HepG2 (cell line): ENCODE results near the gene CAMKV. TPM values are rescaled to one million over a fixed set of nuclear protein-coding genes. Genes with fewer than 3 reads are reported as not detected.

Source experiments
- FOSL2 ChIP-seq: sonication (generic); formaldehyde crosslinking; IDR thresholded peaks from 2 replicates; pipeline ENCODE4 v1.4.0; 2020; ENCODE audit warnings: missing genetic modification reagents
- FOXK2 ChIP-seq: fragments of 450-650 bp; IDR thresholded peaks from 2 replicates; pipeline ENCODE4 v1.6.1; 2016
- HDAC1 ChIP-seq: sonication (generic); formaldehyde crosslinking; IDR thresholded peaks from 2 replicates; pipeline ENCODE4 v1.5.1; 2020; ENCODE audit warnings: mild to moderate bottlenecking, missing genetic modification reagents
- JARID2 ChIP-seq: sonication (generic); formaldehyde crosslinking; IDR thresholded peaks from 2 replicates; pipeline ENCODE4 v1.8.1; 2023; ENCODE audit warnings: missing genetic modification reagents, inconsistent platforms; ENCODE audit not compliant: insufficient replicate concordance
- KDM5A ChIP-seq: fragments of 200-600 bp; sonication (generic); IDR thresholded peaks from 2 replicates; pipeline ENCODE4 v1.7.0; 2018; ENCODE audit warnings: antibody characterized with exemption, mild to moderate bottlenecking, low read length, borderline replicate concordance
- POLR2AphosphoS2 ChIP-seq: IDR thresholded peaks from 2 replicates; pipeline ENCODE4 v1.6.1; 2011; ENCODE audit warnings: low read depth, low read length, improper control_type of control experiment
- STAG1 ChIP-seq: sonication (generic); formaldehyde crosslinking; IDR thresholded peaks from 2 replicates; pipeline ENCODE4 v1.4.0; 2020; ENCODE audit warnings: missing genetic modification reagents
- polyA plus RNA-seq, 8 experiments: library from polyadenylated mRNA; depleted of rRNA in 3 of 8; stranded (reverse) in 7 of 8; unstranded in 1 of 8; fragments of >200 nt; fragmentation: Illumina TruSeq in 4 of 8; extraction: Trizol in 4 of 8; gene quantifications; 2 replicates each; pipeline versions ENCODE4 v1.2.1 to v1.2.3, GENCODE V29; 2011 to 2016; ENCODE audit warnings: low read depth in 4 of 8, missing spikeins in 1 of 8, mixed read lengths in 1 of 8; ENCODE audit not compliant: insufficient read depth in 1 of 8
- total RNA-seq, 5 experiments: library from RNA; depleted of rRNA; stranded (reverse); fragments of >200 nt; fragmentation: Illumina TruSeq; extraction: Trizol; gene quantifications; 2 replicates each; pipeline ENCODE4 v1.2.3, GENCODE V29; 2016; ENCODE audit warnings: low read depth in 1 of 5
- TF ChIP-seq, protein P1 (sequence below): sonication (generic); formaldehyde crosslinking; IDR thresholded peaks from 2 replicates; pipeline ENCODE4 v1.5.0; 2020; ENCODE audit warnings: mild to moderate bottlenecking, missing genetic modification reagents, borderline replicate concordance
- TF ChIP-seq, protein P2 (sequence below): sonication (generic); formaldehyde crosslinking; IDR thresholded peaks from 2 replicates; pipeline ENCODE4 v1.5.1; 2020; ENCODE audit warnings: mild to moderate bottlenecking, missing genetic modification reagents, moderate library complexity
- TF ChIP-seq, protein P3 (sequence below), 2 experiments: IDR thresholded peaks; 2 replicates each; pipeline ENCODE4 v1.6.1; 2011 to 2012; ENCODE audit warnings: low read length in 2 of 2, borderline replicate concordance in 1 of 2, low read depth in 1 of 2, mild to moderate bottlenecking in 1 of 2, moderate library complexity in 1 of 2
- TF ChIP-seq, protein P4 (sequence below): sonication (generic); formaldehyde crosslinking; IDR thresholded peaks from 2 replicates; pipeline ENCODE4 v1.8.0; 2022; ENCODE audit warnings: missing genetic modification reagents, mild to moderate bottlenecking, inconsistent platforms, borderline replicate concordance
- TF ChIP-seq, protein P5 (sequence below): sonication (generic); formaldehyde crosslinking; IDR thresholded peaks from 2 replicates; pipeline ENCODE4 v1.5.0; 2020; ENCODE audit warnings: mild to moderate bottlenecking, low read depth, missing genetic modification reagents, borderline replicate concordance

The CAMKV gene
- total and polyA plus RNA-seq, 2 of the 13 experiments (the other 11 are each of a cell fraction or from before 2014, with no cell fraction given) = 0.13 to 0.15 TPM

DNA sequence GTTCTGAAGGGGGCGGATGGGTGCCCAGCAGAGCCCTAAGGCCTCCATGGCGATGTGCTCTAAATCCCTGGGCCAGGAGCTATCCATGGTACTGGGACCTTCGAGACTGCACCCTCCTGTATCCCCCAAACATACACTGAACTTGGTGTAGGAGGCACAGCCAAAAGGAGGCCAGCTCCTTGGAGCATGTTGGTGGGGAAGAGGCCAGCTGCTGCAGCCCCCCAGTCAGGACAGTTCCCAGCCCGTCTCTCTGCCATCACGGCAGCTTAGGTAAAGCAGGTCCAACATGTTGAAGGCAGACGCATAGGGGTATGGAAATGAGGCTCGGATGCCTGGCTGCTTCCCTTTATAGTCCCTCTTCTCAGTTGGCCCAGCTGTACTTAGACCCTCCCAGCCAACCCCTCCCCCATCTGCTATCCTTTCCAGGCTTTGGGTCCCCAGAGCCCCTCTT, 1.8 kb downstream of the CAMKV start (continued):
- TF ChIP-seq, protein P1, sequence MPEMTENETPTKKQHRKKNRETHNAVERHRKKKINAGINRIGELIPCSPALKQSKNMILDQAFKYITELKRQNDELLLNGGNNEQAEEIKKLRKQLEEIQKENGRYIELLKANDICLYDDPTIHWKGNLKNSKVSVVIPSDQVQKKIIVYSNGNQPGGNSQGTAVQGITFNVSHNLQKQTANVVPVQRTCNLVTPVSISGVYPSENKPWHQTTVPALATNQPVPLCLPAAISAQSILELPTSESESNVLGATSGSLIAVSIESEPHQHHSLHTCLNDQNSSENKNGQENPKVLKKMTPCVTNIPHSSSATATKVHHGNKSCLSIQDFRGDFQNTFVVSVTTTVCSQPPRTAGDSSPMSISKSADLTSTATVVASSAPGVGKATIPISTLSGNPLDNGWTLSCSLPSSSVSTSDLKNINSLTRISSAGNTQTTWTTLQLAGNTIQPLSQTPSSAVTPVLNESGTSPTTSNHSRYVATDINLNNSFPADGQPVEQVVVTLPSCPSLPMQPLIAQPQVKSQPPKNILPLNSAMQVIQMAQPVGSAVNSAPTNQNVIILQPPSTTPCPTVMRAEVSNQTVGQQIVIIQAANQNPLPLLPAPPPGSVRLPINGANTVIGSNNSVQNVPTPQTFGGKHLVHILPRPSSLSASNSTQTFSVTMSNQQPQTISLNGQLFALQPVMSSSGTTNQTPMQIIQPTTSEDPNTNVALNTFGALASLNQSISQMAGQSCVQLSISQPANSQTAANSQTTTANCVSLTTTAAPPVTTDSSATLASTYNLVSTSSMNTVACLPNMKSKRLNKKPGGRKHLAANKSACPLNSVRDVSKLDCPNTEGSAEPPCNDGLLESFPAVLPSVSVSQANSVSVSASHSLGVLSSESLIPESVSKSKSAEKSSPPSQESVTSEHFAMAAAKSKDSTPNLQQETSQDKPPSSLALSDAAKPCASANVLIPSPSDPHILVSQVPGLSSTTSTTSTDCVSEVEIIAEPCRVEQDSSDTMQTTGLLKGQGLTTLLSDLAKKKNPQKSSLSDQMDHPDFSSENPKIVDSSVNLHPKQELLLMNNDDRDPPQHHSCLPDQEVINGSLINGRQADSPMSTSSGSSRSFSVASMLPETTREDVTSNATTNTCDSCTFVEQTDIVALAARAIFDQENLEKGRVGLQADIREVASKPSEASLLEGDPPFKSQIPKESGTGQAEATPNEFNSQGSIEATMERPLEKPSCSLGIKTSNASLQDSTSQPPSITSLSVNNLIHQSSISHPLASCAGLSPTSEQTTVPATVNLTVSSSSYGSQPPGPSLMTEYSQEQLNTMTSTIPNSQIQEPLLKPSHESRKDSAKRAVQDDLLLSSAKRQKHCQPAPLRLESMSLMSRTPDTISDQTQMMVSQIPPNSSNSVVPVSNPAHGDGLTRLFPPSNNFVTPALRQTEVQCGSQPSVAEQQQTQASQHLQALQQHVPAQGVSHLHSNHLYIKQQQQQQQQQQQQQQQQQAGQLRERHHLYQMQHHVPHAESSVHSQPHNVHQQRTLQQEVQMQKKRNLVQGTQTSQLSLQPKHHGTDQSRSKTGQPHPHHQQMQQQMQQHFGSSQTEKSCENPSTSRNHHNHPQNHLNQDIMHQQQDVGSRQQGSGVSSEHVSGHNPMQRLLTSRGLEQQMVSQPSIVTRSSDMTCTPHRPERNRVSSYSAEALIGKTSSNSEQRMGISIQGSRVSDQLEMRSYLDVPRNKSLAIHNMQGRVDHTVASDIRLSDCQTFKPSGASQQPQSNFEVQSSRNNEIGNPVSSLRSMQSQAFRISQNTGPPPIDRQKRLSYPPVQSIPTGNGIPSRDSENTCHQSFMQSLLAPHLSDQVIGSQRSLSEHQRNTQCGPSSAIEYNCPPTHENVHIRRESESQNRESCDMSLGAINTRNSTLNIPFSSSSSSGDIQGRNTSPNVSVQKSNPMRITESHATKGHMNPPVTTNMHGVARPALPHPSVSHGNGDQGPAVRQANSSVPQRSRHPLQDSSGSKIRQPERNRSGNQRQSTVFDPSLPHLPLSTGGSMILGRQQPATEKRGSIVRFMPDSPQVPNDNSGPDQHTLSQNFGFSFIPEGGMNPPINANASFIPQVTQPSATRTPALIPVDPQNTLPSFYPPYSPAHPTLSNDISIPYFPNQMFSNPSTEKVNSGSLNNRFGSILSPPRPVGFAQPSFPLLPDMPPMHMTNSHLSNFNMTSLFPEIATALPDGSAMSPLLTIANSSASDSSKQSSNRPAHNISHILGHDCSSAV (CRISPR knock-in tag) = no peak
- TF ChIP-seq, protein P2, sequence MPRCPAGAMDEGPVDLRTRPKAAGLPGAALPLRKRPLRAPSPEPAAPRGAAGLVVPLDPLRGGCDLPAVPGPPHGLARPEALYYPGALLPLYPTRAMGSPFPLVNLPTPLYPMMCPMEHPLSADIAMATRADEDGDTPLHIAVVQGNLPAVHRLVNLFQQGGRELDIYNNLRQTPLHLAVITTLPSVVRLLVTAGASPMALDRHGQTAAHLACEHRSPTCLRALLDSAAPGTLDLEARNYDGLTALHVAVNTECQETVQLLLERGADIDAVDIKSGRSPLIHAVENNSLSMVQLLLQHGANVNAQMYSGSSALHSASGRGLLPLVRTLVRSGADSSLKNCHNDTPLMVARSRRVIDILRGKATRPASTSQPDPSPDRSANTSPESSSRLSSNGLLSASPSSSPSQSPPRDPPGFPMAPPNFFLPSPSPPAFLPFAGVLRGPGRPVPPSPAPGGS (CRISPR knock-in tag) = no peak
- TF ChIP-seq POLR2AphosphoS2 (no peak), FOXK2 (no peak), JARID2 (CRISPR knock-in tag) (no peak), KDM5A (no peak), STAG1 (no peak), HDAC1 (CRISPR knock-in tag) (no peak), FOSL2 (CRISPR knock-in tag) (no peak)
- TF ChIP-seq, protein P3, sequence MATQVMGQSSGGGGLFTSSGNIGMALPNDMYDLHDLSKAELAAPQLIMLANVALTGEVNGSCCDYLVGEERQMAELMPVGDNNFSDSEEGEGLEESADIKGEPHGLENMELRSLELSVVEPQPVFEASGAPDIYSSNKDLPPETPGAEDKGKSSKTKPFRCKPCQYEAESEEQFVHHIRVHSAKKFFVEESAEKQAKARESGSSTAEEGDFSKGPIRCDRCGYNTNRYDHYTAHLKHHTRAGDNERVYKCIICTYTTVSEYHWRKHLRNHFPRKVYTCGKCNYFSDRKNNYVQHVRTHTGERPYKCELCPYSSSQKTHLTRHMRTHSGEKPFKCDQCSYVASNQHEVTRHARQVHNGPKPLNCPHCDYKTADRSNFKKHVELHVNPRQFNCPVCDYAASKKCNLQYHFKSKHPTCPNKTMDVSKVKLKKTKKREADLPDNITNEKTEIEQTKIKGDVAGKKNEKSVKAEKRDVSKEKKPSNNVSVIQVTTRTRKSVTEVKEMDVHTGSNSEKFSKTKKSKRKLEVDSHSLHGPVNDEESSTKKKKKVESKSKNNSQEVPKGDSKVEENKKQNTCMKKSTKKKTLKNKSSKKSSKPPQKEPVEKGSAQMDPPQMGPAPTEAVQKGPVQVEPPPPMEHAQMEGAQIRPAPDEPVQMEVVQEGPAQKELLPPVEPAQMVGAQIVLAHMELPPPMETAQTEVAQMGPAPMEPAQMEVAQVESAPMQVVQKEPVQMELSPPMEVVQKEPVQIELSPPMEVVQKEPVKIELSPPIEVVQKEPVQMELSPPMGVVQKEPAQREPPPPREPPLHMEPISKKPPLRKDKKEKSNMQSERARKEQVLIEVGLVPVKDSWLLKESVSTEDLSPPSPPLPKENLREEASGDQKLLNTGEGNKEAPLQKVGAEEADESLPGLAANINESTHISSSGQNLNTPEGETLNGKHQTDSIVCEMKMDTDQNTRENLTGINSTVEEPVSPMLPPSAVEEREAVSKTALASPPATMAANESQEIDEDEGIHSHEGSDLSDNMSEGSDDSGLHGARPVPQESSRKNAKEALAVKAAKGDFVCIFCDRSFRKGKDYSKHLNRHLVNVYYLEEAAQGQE (IDR thresholded peaks at IDR 0.05; ENCODE audit: borderline replicate concordance in 1 of 2, low read depth in 1 of 2, low read length in 2 of 2) = peak; percentile 87 to 97
- TF ChIP-seq, protein P4, sequence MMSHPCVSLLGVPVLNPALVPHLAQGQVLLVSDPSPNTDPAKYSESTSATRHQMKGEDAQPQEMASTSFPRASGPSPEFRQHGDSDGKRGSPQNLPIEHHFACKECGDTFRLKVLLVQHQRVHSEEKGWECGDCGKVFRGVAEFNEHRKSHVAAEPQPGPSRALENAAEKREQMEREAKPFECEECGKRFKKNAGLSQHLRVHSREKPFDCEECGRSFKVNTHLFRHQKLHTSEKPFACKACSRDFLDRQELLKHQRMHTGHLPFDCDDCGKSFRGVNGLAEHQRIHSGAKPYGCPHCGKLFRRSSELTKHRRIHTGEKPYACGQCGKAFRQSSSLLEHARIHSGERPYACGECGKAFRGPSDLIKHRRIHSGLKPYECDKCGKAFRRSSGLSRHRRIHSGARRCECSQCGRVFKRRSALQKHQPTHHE (CRISPR knock-in tag) = no peak
- TF ChIP-seq, protein P5, sequence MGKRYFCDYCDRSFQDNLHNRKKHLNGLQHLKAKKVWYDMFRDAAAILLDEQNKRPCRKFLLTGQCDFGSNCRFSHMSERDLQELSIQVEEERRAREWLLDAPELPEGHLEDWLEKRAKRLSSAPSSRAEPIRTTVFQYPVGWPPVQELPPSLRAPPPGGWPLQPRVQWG = no peak
